ENCODE measurements around the gene APOD.

DNA sequence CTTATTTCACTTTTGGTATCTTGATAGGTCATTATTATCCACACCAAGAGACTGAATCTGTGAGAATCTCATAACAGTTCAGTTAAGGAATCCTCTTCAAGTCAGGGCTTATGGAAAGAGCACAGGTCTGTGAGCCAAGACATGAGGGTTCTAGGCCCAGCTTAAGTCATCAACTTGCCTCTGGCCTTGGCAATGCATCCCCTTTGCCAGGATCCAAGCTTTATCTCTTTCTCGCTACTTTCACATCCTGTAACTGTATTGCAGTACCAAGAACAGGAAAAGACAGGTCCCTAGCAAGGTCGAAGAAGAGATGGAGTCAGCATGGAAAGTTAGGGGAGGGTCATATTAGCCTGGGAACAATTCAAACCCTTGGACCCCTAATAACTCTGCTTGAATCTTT is 13.5 kb upstream of the APOD start:
- TF ChIP-seq BHLHE40 (IDR thresholded peaks at IDR 0.05; ENCODE audit: borderline replicate concordance): no peak
- TF ChIP-seq SP1 (IDR thresholded peaks at IDR 0.05): no peak
- TF ChIP-seq ZNF384 (IDR thresholded peaks at IDR 0.05): no peak
- TF ChIP-seq TARDBP (IDR thresholded peaks at IDR 0.05): no peak
- TF ChIP-seq L3MBTL2 (conservative IDR thresholded peaks at IDR 0.05): no peak
- TF ChIP-seq LEF1 (IDR thresholded peaks at IDR 0.05; ENCODE audit: borderline replicate concordance): no peak
- TF ChIP-seq FOXK2 (IDR thresholded peaks at IDR 0.05): no peak
- no peak for TF ChIP-seq ELF4 (IDR thresholded peaks at IDR 0.05)
- TF ChIP-seq FOXM1 (IDR thresholded peaks at IDR 0.05; ENCODE audit: borderline replicate concordance): no peak
- TF ChIP-seq, protein P1, sequence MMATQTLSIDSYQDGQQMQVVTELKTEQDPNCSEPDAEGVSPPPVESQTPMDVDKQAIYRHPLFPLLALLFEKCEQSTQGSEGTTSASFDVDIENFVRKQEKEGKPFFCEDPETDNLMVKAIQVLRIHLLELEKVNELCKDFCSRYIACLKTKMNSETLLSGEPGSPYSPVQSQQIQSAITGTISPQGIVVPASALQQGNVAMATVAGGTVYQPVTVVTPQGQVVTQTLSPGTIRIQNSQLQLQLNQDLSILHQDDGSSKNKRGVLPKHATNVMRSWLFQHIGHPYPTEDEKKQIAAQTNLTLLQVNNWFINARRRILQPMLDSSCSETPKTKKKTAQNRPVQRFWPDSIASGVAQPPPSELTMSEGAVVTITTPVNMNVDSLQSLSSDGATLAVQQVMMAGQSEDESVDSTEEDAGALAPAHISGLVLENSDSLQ (IDR thresholded peaks at IDR 0.05): no peak
- no peak for TF ChIP-seq CTBP1 (IDR thresholded peaks at IDR 0.05; ENCODE audit: borderline replicate concordance)
- no peak for TF ChIP-seq NFRKB (IDR thresholded peaks at IDR 0.05)
- no peak for TF ChIP-seq HDGF (IDR thresholded peaks at IDR 0.05; ENCODE audit: borderline replicate concordance)
- no peak for TF ChIP-seq ARNT (IDR thresholded peaks at IDR 0.05)

All from HEK293T (cell line).